ENCODE data around the gene WSCD1. TPM values are rescaled to one million over a fixed set of nuclear protein-coding genes. Genes with fewer than 3 reads are reported as not detected.

WSCD1 gene
- total RNA-seq, 1 experiment from 2014 or later, result not detected

DNA sequence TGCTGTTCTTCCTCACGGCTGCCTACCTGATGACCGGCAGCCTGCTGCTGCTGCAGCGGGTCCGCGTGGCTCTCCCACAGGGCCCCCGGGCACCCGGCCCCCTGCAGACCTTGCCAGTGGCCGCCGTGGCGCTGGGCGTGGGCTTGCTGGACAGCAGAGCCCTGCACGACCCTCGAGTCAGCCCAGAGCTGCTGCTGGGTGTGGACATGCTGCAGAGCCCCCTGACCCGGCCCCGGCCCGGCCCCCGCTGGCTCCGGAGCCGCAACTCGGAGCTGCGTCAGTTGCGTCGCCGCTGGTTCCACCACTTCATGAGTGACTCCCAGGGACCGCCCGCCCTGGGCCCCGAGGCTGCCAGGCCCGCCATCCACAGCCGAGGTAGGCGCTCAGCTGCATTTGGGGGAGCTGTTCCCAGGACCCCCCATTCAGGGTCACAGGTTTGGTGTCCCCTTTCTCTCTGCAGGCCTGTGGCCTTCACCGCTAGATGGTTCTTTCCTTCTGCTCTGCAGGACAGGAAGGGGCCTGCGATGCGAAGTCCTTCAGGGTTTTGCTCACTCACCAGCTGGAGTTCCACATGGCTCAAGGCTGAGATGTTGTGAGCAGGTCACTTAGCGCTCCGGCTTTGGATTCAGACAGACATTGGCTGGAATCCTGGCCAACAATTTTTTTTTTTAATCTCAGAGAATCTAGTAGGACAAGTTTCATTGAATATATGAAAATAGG lies 10.7 kb downstream of the WSCD1 start:
- CTCF ChIA-PET, result no interaction called here
- H3K4me3 Mint-ChIP-seq (ENCODE audit: unreplicated experiment), result no peak overlapping the region
- no TSS peak for BruUV-seq (replicated peaks)

GRCh38 chr17:6082335-6082734 lies 12.2 kb downstream of the WSCD1 start:
- no peak for TF ChIP-seq CTCF (IDR thresholded peaks at IDR 0.05; ENCODE audit: insufficient read depth in 1 of 2, low read depth in 1 of 2, low read length in 1 of 2, severe bottlenecking in 1 of 2, unreplicated experiment in 1 of 2)
- Mint-ChIP-seq H3K36me3 (ENCODE audit: insufficient read depth, unreplicated experiment) (no peaks in the 10 kb centered on the region), H3K4me1 (ENCODE audit: low read depth, unreplicated experiment) (no peaks in the 10 kb centered on the region), H3K4me3 (ENCODE audit: unreplicated experiment) (no peak overlapping the region), H3K27me3 (ENCODE audit: insufficient read depth, unreplicated experiment) (peaks cover 6% of the 10 kb centered on the region), H3K9me3 (ENCODE audit: unreplicated experiment) (no peaks in the 10 kb centered on the region), H3K27ac (ENCODE audit: unreplicated experiment) (no peak overlapping the region)
- intact Hi-C loops (cut with micrococcal nuclease; ENCODE audit: unreplicated experiment), result no loop called here
- ChIA-PET POLR2A (no interaction called here), CTCF (no interaction called here)
- Histone ChIP-seq H3K4me1 (no peaks in the 10 kb centered on the region), H3K27me3 (replicated peaks; ENCODE audit: control insufficient read depth, insufficient read depth, low read length) (no peaks in the 10 kb centered on the region), H3K36me3 (ENCODE audit: control insufficient read depth, insufficient read depth, low read length) (no peaks in the 10 kb centered on the region), H3K9me3 (no peaks in the 10 kb centered on the region), H3K4me3 (ENCODE audit: low read depth, low read length) (no peak overlapping the region)
- no TSS peak for BruUV-seq (replicated peaks)
- no peak for DNase-seq

More for the DNA sequence above, 10.7 kb downstream of the WSCD1 start:
- H3K27me3 Mint-ChIP-seq (ENCODE audit: insufficient read depth, unreplicated experiment), result peaks cover 6% of the 10 kb centered on the region
- no peak for TF ChIP-seq CTCF (IDR thresholded peaks at IDR 0.05; ENCODE audit: insufficient read depth in 1 of 2, low read depth in 1 of 2, low read length in 1 of 2, severe bottlenecking in 1 of 2, unreplicated experiment in 1 of 2)
- H3K27ac Mint-ChIP-seq (ENCODE audit: unreplicated experiment), result no peak overlapping the region
- Histone ChIP-seq H3K4me3 (ENCODE audit: low read depth, low read length) (no peak overlapping the region), H3K27me3 (replicated peaks; ENCODE audit: control insufficient read depth, insufficient read depth, low read length) (no peaks in the 10 kb centered on the region), H3K36me3 (ENCODE audit: control insufficient read depth, insufficient read depth, low read length) (no peaks in the 10 kb centered on the region), H3K4me1 (no peaks in the 10 kb centered on the region), H3K9me3 (no peaks in the 10 kb centered on the region)
- POLR2A ChIA-PET, result no interaction called here
- DNase-seq, result no peak
- no peaks in the 10 kb centered on the region for H3K9me3 Mint-ChIP-seq (ENCODE audit: unreplicated experiment)
- no peaks in the 10 kb centered on the region for H3K4me1 Mint-ChIP-seq (ENCODE audit: low read depth, unreplicated experiment)
- H3K36me3 Mint-ChIP-seq (ENCODE audit: insufficient read depth, unreplicated experiment), result no peaks in the 10 kb centered on the region
- intact Hi-C loops (cut with micrococcal nuclease; ENCODE audit: unreplicated experiment), result no loop called here

GRCh38 chr17:6084311-6085161 lies 14.4 kb downstream of the WSCD1 start:
- Histone ChIP-seq H3K4me1 (no peaks in the 10 kb centered on the region), H3K4me3 (ENCODE audit: low read depth, low read length) (no peak overlapping the region), H3K27me3 (replicated peaks; ENCODE audit: control insufficient read depth, insufficient read depth, low read length) (no peaks in the 10 kb centered on the region), H3K9me3 (no peaks in the 10 kb centered on the region), H3K36me3 (ENCODE audit: control insufficient read depth, insufficient read depth, low read length) (no peaks in the 10 kb centered on the region)
- TF ChIP-seq CTCF (IDR thresholded peaks at IDR 0.05; ENCODE audit: insufficient read depth in 1 of 2, low read depth in 1 of 2, low read length in 1 of 2, severe bottlenecking in 1 of 2, unreplicated experiment in 1 of 2), result no peak
- BruUV-seq (replicated peaks), result no TSS peak
- DNase-seq, result no peak
- Mint-ChIP-seq H3K9me3 (ENCODE audit: unreplicated experiment) (no peaks in the 10 kb centered on the region), H3K36me3 (ENCODE audit: insufficient read depth, unreplicated experiment) (no peaks in the 10 kb centered on the region), H3K4me3 (ENCODE audit: unreplicated experiment) (no peak overlapping the region), H3K27me3 (ENCODE audit: insufficient read depth, unreplicated experiment) (peaks cover 3% of the 10 kb centered on the region), H3K4me1 (ENCODE audit: low read depth, unreplicated experiment) (no peaks in the 10 kb centered on the region), H3K27ac (ENCODE audit: unreplicated experiment) (no peak overlapping the region)
- ChIA-PET POLR2A (no interaction called here), CTCF (no interaction called here)
- intact Hi-C loops (cut with micrococcal nuclease; ENCODE audit: unreplicated experiment), result no loop called here
